ENCODE data around the gene PPM1J. TPM values are rescaled to one million over a fixed set of nuclear protein-coding genes. Genes with fewer than 3 reads are reported as not detected.

The PPM1J gene
- total RNA-seq (2021; fragmentation: NEBNext Ultra II Directional; extraction: Animal tissue kit (Norgen Biotek cat#: 25700)): 1 to 10 TPM; 1.1 to 1.7 (median 1.4) TPM
- long read RNA-seq, partial matches to known transcripts: 0 of 3 reads
- long read RNA-seq, other reads (novel, unspliced or antisense): 1 of 3 reads

GRCh38 chr1:112715264-112716053 lies at the start of gene PPM1J:
TSS of gene PPM1J (minus strand) at chr1:112715332. CDS start at chr1:112715301, 31 bp downstream.
- H3K27me3 Mint-ChIP-seq (ENCODE audit: insufficient read depth): no peaks in the 10 kb centered on the region; the same call in none of the 2 replicates
- no peak for TF ChIP-seq CTCF (IDR thresholded peaks at IDR 0.05)
- peak; percentile 86 for DNase-seq
- H3K4me3 Mint-ChIP-seq: peak within 1 kb of the TSS; percentile 91
- H3K4me1 Mint-ChIP-seq (ENCODE audit: low read depth): peaks cover 28% of the 10 kb centered on the region
- no peaks in the 10 kb centered on the region for H3K36me3 Mint-ChIP-seq (ENCODE audit: low read depth)
- peak within 1 kb of the TSS; percentile 36 for H3K27ac Mint-ChIP-seq
- no peaks in the 10 kb centered on the region for H3K9me3 Mint-ChIP-seq

- H3K36me3 Mint-ChIP-seq (ENCODE audit: low read depth): no peaks in the 10 kb centered on the region
- H3K4me3 Mint-ChIP-seq: peak overlapping the region; percentile 3; the same call in 1 of the 2 replicates
- TF ChIP-seq CTCF (IDR thresholded peaks at IDR 0.05): no peak
- DNase-seq: no peak
- peaks cover 23% of the 10 kb centered on the region for H3K4me1 Mint-ChIP-seq (ENCODE audit: low read depth)
- H3K27ac Mint-ChIP-seq: peak overlapping the region; percentile 43; the same call in 1 of the 2 replicates
- H3K9me3 Mint-ChIP-seq: peaks cover 6% of the 10 kb centered on the region; the same call in 1 of the 2 replicates
- H3K27me3 Mint-ChIP-seq (ENCODE audit: insufficient read depth): peaks cover 6% of the 10 kb centered on the region; the same call in 1 of the 2 replicates
These were observed 47.7 kb upstream of the PPM1J start for GRCh38 chr1:112762541-112763500.

GRCh38 chr1:112761714-112762480 lies 46.8 kb upstream of the PPM1J start:
- peaks cover 6% of the 10 kb centered on the region; the same call in 1 of the 2 replicates for H3K27me3 Mint-ChIP-seq (ENCODE audit: insufficient read depth)
- H3K4me1 Mint-ChIP-seq (ENCODE audit: low read depth): peaks cover 23% of the 10 kb centered on the region
- no peak overlapping the region for H3K27ac Mint-ChIP-seq
- TF ChIP-seq CTCF (IDR thresholded peaks at IDR 0.05): no peak
- no peak overlapping the region for H3K4me3 Mint-ChIP-seq
- H3K36me3 Mint-ChIP-seq (ENCODE audit: low read depth): no peaks in the 10 kb centered on the region
- DNase-seq: no peak
- peaks cover 6% of the 10 kb centered on the region; the same call in 1 of the 2 replicates for H3K9me3 Mint-ChIP-seq

- no peak for DNase-seq
- Mint-ChIP-seq H3K36me3 (ENCODE audit: low read depth) (peaks cover 7% of the 10 kb centered on the region; the same call in 1 of the 2 replicates), H3K4me1 (ENCODE audit: low read depth) (peaks cover 29% of the 10 kb centered on the region), H3K4me3 (no peak overlapping the region), H3K27me3 (ENCODE audit: insufficient read depth) (peaks cover 8% of the 10 kb centered on the region; the same call in 1 of the 2 replicates), H3K27ac (no peak overlapping the region), H3K9me3 (peaks cover 9% of the 10 kb centered on the region; the same call in 1 of the 2 replicates)
- no peak for TF ChIP-seq CTCF (IDR thresholded peaks at IDR 0.05)
These were observed 44.1 kb upstream of the PPM1J start for GRCh38 chr1:112759228-112759627.
